Thyroid gland (tissue), 4 donors: ENCODE results near the gene PCNX1. TPM values are rescaled to one million over a fixed set of nuclear protein-coding genes. Genes with fewer than 3 reads are reported as not detected.
A peak's percentile ranks its signal among the peaks of the same experiment; 100 is the strongest.

Source experiments
- DNase-seq, 2 donors: peaks; one replicate each; pipeline ENCODE4 v3.0.0-alpha.2; 2019
- H3K27ac ChIP-seq, 3 donors: fragments of 200-600 bp; sonication (generic); 1 replicate in 2 of 3; 2 replicates in 1 of 3; pipeline ENCODE4 v1.5.1; 2016 to 2019; ENCODE audit warnings: mild to moderate bottlenecking in 1 of 3, moderate library complexity in 1 of 3
- H3K27me3 ChIP-seq: fragments of 200-600 bp; sonication (generic); one replicate; pipeline ENCODE4 v1.5.1; 2019
- H3K36me3 ChIP-seq, 2 donors: fragments of 200-600 bp; sonication (generic); one replicate each; pipeline ENCODE4 v1.5.1; 2016 to 2019
- H3K4me1 ChIP-seq, 2 donors: fragments of 200-600 bp; sonication (generic); one replicate each; pipeline ENCODE4 v1.5.1; 2017 to 2019
- H3K4me3 ChIP-seq, 3 donors: fragments of 200-600 bp; sonication (generic); replicated peaks in 1 of 3; 1 replicate in 2 of 3; 2 replicates in 1 of 3; pipeline ENCODE4 v1.5.1; 2016; ENCODE audit warnings: mild to moderate bottlenecking in 1 of 3
- H3K9me3 ChIP-seq: fragments of 200-600 bp; sonication (generic); one replicate; pipeline ENCODE4 v1.5.1; 2017
- POLR2A ChIP-seq, 2 donors: fragments of 450-650 bp; IDR thresholded peaks; one replicate each; pipeline ENCODE4 v1.6.1; 2017; ENCODE audit warnings: antibody characterized with exemption in 2 of 2, mild to moderate bottlenecking in 2 of 2, moderate library complexity in 1 of 2
- WGBS, 2 donors: methylation state at CpG; one replicate each; pipeline ENCODE4 v1.1.5; 2017; 5-methylcytosine and 5-hydroxymethylcytosine counted together
- intact Hi-C: fragments of 100-400 bp; cut with DNase I; formaldehyde crosslinking; loops from one replicate; pipeline ENCODE4 v1.15.1; 2023
- total RNA-seq, 4 donors: library from RNA; depleted of rRNA; stranded (reverse); fragments of >200 nt; gene quantifications; one replicate each; pipeline ENCODE4 v1.2.3, GENCODE V29; 2016
- TF ChIP-seq, protein P1 (sequence below), 6 experiments: fragments of 200-600 bp in 3 of 6; fragments of 450-650 bp in 3 of 6; sonication (generic) in 3 of 6; IDR thresholded peaks; one replicate each; pipeline ENCODE4 v1.5.1; 2016 to 2019; ENCODE audit warnings: antibody characterized with exemption in 6 of 6, mild to moderate bottlenecking in 2 of 6, inconsistent platforms in 1 of 6, moderate library complexity in 1 of 6

Gene PCNX1
- total RNA-seq, 4 donors from 2014 or later, result 43.8 to 78.5 (median 69.7) TPM

DNA sequence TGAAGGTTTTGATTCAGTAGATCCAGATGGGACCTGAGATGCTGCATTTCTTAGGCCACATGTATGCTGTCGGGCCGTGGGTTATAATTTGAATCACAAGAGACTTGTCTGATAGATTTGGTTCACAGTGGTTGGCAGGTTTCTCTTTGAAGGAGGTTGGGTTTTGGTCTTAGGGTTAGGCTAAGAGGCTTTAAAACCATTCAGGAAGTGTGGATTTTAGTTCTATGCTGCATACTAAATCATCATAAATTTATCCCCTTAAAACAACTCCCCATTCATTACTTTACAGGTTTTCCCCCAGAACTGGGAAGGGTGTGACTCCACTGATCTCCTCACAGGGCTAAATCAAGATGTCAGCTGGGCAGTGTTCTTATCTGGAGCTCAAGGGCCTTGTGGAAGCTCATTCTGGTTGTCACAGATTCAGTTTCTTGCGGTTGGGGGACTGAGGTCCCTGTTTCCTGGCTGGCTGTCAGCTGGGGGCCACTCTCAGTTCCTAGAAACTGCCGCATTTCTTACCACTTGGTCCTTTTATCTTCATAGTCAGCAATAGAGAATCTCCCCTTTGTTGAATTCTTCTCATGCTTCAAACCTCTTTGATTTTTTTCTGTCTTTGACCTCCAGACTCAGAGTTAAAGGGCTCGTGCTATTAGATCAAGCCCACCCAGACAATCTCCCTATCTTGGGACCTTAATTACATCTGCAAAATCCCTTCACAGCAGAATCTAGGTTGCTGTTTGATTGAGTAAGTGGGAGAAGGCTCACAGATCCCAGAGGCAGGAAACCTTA, 20.6 kb upstream of the PCNX1 start:
- Histone ChIP-seq H3K4me1 (peaks cover 0 to 29% of the 10 kb centered on the region in 2 donors), H3K27me3 (no peaks in the 10 kb centered on the region), H3K9me3 (no peaks in the 10 kb centered on the region), H3K27ac (peak overlapping the region in 2 of 3 donors; percentile 6 to 39), H3K4me3 (no peak overlapping the region), H3K36me3 (no peaks in the 10 kb centered on the region)
- intact Hi-C loops, result no loop called here
- no peak for TF ChIP-seq POLR2A (IDR thresholded peaks at IDR 0.05)
- TF ChIP-seq, protein P1, sequence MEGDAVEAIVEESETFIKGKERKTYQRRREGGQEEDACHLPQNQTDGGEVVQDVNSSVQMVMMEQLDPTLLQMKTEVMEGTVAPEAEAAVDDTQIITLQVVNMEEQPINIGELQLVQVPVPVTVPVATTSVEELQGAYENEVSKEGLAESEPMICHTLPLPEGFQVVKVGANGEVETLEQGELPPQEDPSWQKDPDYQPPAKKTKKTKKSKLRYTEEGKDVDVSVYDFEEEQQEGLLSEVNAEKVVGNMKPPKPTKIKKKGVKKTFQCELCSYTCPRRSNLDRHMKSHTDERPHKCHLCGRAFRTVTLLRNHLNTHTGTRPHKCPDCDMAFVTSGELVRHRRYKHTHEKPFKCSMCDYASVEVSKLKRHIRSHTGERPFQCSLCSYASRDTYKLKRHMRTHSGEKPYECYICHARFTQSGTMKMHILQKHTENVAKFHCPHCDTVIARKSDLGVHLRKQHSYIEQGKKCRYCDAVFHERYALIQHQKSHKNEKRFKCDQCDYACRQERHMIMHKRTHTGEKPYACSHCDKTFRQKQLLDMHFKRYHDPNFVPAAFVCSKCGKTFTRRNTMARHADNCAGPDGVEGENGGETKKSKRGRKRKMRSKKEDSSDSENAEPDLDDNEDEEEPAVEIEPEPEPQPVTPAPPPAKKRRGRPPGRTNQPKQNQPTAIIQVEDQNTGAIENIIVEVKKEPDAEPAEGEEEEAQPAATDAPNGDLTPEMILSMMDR (IDR thresholded peaks at IDR 0.05), result no peak
- 57 to 65% methylated on average over 5 of the region's 5 CpGs for WGBS, 2 donors
- no peak for DNase-seq

DNA sequence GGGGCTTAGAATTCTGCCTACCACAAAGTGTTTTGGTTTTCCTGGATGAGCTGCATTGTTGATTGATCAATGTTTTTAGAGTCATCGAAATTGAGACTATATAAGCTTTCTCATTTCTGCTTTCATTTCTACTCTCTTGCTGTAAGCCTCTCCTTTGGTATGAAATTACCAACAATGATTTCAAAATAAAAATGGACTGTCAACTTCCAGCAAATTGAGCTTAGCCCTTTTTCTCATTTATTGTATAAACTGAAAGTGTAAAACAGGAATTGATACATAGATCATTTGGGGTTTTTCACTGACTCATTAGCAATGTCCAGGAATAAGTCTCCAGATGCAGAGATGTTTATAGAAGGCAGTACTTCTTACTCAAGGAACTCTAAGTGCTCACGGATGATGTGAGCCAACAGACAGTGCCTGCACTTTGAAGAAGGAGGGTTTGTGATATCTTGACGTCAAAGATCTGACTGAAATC, 20.0 kb upstream of the PCNX1 start:
- peaks cover 0 to 29% of the 10 kb centered on the region in 2 donors for H3K4me1 ChIP-seq
- H3K9me3 ChIP-seq, result no peaks in the 10 kb centered on the region
- TF ChIP-seq, protein P1 (IDR thresholded peaks at IDR 0.05), result no peak
- peak in 1 of 2 donors; percentile 3 for TF ChIP-seq POLR2A (IDR thresholded peaks at IDR 0.05)
- no peak overlapping the region for H3K4me3 ChIP-seq
- intact Hi-C loops, result no loop called here
- H3K27ac ChIP-seq, result peak overlapping the region in 2 of 3 donors; percentile 6 to 39
- H3K27me3 ChIP-seq, result no peaks in the 10 kb centered on the region
- WGBS, 2 donors, result 9% methylated on average over 3 of the region's 3 CpGs
- DNase-seq, result peak; percentile 24 to 26
- H3K36me3 ChIP-seq, result no peaks in the 10 kb centered on the region

DNA sequence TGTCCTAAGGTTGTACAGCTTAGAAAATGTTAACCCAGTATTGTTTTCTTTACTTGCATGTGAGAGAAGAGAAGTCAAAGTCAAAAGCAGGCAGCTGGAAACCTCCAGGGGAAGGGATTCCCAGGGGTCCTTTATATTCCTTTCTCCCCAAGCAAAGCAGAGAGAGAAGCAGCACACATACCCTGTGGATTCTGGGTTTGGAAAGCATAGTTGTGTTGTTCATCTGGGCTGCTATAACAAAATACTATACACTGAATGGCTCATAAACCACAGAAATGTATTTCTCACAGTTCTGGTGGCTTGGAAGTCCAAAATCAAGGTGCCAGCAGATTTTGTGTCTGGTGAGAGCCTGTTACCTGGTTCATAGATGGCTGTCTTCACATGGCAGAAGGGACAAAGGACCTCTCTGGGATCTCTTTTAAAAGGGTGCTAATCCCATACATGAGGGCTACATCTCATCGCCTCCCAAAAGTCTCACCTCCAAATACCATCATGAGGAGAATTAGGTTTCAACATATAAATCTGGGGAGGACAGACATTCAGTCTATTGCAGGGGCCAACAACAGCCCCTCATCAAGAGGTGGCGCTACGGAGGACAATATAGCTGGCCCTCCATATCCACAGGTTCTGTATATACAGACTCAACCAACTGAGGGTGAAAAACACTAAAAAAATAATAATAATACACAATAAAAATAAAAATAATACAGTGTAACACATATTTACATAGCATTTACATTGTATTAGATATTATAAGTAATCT, 19.3 kb upstream of the PCNX1 start:
- intact Hi-C loops, result no loop called here
- H3K27me3 ChIP-seq, result no peaks in the 10 kb centered on the region
- TF ChIP-seq, protein P1 (IDR thresholded peaks at IDR 0.05), result peak in 1 of 6 experiments; percentile 1
- peak in 1 of 2 donors; percentile 3 for TF ChIP-seq POLR2A (IDR thresholded peaks at IDR 0.05)
- WGBS, 2 donors, result 77 to 82% methylated on average over 3 of the region's 3 CpGs
- peak overlapping the region in 2 of 3 donors; percentile 13 to 39 for H3K27ac ChIP-seq
- H3K36me3 ChIP-seq, result no peaks in the 10 kb centered on the region
- no peaks in the 10 kb centered on the region for H3K9me3 ChIP-seq
- no peak overlapping the region for H3K4me3 ChIP-seq
- no peak for DNase-seq
- H3K4me1 ChIP-seq, result peaks cover 0 to 29% of the 10 kb centered on the region in 2 donors

DNA sequence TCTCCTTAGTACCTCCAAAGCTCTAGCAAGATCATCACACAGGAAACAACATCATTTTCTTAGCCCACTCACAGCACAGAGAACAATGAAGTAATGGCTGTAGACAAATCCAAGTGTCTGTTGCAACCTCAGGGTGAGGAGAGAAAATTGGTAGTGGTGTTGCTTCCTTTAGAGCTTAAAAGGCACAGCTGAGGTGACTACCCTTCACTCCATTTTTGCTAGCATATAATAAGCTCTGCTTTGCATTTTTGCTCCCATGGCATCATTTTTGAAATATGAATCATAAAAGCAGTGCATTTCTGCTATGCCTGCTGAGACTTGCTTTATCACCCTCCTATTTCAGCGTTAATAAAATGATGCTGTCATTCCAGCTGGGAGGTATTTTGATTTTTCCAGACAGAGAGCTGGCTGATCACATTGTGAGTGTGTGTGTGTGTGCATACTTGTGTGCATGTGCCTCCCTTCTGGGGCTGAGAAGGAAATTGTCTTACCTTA, 18.5 kb upstream of the PCNX1 start:
- Histone ChIP-seq H3K36me3 (no peaks in the 10 kb centered on the region), H3K9me3 (no peaks in the 10 kb centered on the region), H3K27ac (no peak overlapping the region), H3K4me1 (peaks cover 0 to 33% of the 10 kb centered on the region in 2 donors), H3K4me3 (no peak overlapping the region), H3K27me3 (no peaks in the 10 kb centered on the region)
- intact Hi-C loops, result no loop called here
- no peak for TF ChIP-seq POLR2A (IDR thresholded peaks at IDR 0.05)
- TF ChIP-seq, protein P1 (IDR thresholded peaks at IDR 0.05), result no peak
- WGBS, 2 donors, result 82 to 84% methylated on average over 1 of the region's 1 CpG
- DNase-seq, result no peak
